HCT116 (cell line): ENCODE results near the gene CEND1.

Experiments
- CTCF ChIP-seq, 3 experiments: fragments of 200-600 bp in 1 of 3; sonication (generic) in 1 of 3; IDR thresholded peaks in 2 of 3; conservative IDR thresholded peaks in 1 of 3; 2 replicates each; pipeline ENCODE4 v1.5.1; 2012 to 2017; ENCODE audit warnings: low read depth in 2 of 3, low read length in 2 of 3, antibody characterized with exemption in 1 of 3, borderline replicate concordance in 1 of 3, control low read depth in 1 of 3, mild to moderate bottlenecking in 1 of 3, mixed read lengths in 1 of 3, mixed run types in 1 of 3, moderate library complexity in 1 of 3; ENCODE audit not compliant: insufficient read depth in 1 of 3
- RAD21 ChIP-seq: IDR thresholded peaks from 2 replicates; pipeline ENCODE4 v1.6.1; 2012; ENCODE audit warnings: low read depth, mild to moderate bottlenecking

GRCh38 chr11:813456-814096, 23.7 kb upstream of the CEND1 start:
- TF ChIP-seq RAD21 (no peak), CTCF (IDR thresholded peaks at IDR 0.05 in 2 of 3, conservative IDR thresholded peaks at IDR 0.05 in 1 of 3; ENCODE audit: borderline replicate concordance in 1 of 3, insufficient read depth in 1 of 3, low read depth in 2 of 3, low read length in 2 of 3) (no peak)
